Measurements from ENCODE around the gene IARS1. TPM values are rescaled to one million over a fixed set of nuclear protein-coding genes. Genes with fewer than 3 reads are reported as not detected.

IARS1 gene
- total and polyA plus RNA-seq, 2 of the 13 experiments (the other 11 are each of a cell fraction or from before 2014, with no cell fraction given): 55.9 to 185 TPM

DNA sequence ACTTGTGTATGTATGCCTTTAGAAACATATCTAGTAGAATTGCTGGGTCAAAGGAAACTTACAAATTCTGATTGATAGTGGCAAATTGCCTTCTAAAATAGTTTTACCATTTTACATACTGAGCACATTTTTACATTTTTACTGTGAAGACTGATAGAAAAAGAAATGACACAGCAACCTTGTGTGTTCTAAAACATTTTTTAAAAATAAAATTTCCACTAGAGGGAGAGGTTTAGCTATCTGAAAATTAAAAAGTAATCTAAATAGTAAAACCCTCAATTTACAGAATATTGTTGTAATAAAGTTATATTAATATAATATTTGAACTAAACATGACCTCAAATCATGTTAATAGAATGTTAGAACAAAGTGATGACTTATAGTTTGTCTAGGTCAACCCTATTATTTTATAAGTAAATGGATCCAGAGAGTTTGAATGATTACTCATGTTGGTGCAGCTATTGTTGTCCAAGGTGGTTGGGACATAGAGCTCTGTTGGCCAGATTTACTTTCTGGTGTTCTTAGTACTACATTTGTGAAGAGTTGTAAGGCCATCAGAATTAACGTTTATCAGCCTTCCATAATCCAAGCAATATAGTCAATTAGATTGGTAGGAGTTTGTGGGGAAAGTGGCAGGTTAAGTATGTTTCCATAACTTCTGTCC is 49.5 kb upstream of the IARS1 start:
- Histone ChIP-seq H3K9ac (ENCODE audit: insufficient read depth, low read depth, low read length) (no peak overlapping the region), H3K27me3 (ENCODE audit: control insufficient read depth in 1 of 2, insufficient read depth in 2 of 2, low read length in 2 of 2) (no peaks in the 10 kb centered on the region), H3K79me2 (ENCODE audit: insufficient read depth, low read length) (no peaks in the 10 kb centered on the region), H3K4me1 (ENCODE audit: insufficient read depth, low read length) (no peaks in the 10 kb centered on the region), H2AFZ (ENCODE audit: low read length) (no peak overlapping the region), H3K27ac (ENCODE audit: extremely low read length, insufficient read depth, low read length) (no peak overlapping the region), H3K4me3 (replicated peaks in 1 of 3; ENCODE audit: insufficient read depth in 1 of 3, low read depth in 2 of 3, low read length in 3 of 3) (no peak overlapping the region), H4K20me1 (ENCODE audit: insufficient read depth, low read length) (no peaks in the 10 kb centered on the region), H3K9me3 (ENCODE audit: low read length) (no peaks in the 10 kb centered on the region), H3K4me2 (ENCODE audit: low read depth, low read length) (no peak overlapping the region), H3K36me3 (replicated peaks in 1 of 2; ENCODE audit: control insufficient read depth in 1 of 2, insufficient read depth in 2 of 2, low read length in 2 of 2) (peaks cover 0 to 2% of the 10 kb centered on the region in 2 experiments; a peak in 3 of 5 replicates)
- ChIA-PET POLR2A (no interaction called here), CTCF (ENCODE audit: low intra/inter-chr PET ratio, low total read pairs) (no interaction called here)
- no peak for DNase-seq (ENCODE audit: low spot score)
- no peak for TF ChIP-seq RFXANK (CRISPR knock-in tag; IDR thresholded peaks at IDR 0.05)
- TF ChIP-seq ZNF678 (CRISPR knock-in tag; IDR thresholded peaks at IDR 0.05): no peak
- no peak for TF ChIP-seq FIP1L1 (IDR thresholded peaks at IDR 0.05; ENCODE audit: borderline replicate concordance, insufficient read depth, low read depth, low read length)
- TF ChIP-seq NONO (IDR thresholded peaks at IDR 0.05): no peak
- TF ChIP-seq NONO (CRISPR knock-in tag; conservative IDR thresholded peaks at IDR 0.05): no peak
- TF ChIP-seq ZNF703 (CRISPR knock-in tag; IDR thresholded peaks at IDR 0.05; ENCODE audit: borderline replicate concordance): no peak
- TF ChIP-seq, protein P1, sequence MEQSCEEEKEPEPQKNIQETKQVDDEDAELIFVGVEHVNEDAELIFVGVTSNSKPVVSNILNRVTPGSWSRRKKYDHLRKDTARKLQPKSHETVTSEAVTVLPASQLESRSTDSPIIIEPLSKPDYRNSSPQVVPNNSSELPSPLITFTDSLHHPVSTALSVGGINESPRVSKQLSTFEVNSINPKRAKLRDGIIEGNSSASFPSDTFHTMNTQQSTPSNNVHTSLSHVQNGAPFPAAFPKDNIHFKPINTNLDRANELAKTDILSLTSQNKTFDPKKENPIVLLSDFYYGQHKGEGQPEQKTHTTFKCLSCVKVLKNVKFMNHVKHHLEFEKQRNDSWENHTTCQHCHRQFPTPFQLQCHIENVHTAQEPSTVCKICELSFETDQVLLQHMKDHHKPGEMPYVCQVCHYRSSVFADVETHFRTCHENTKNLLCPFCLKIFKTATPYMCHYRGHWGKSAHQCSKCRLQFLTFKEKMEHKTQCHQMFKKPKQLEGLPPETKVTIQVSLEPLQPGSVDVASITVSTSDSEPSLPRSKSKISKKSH (CRISPR knock-in tag; IDR thresholded peaks at IDR 0.05; ENCODE audit: borderline replicate concordance): no peak
- TF ChIP-seq ZNF331 (CRISPR knock-in tag; IDR thresholded peaks at IDR 0.05): no peak
- no peak for TF ChIP-seq MED13 (CRISPR knock-in tag; IDR thresholded peaks at IDR 0.05)
- no peak for TF ChIP-seq ZNF530 (CRISPR knock-in tag; IDR thresholded peaks at IDR 0.05; ENCODE audit: low read depth)
- no peak for TF ChIP-seq EZH2 (conservative IDR thresholded peaks at IDR 0.05; ENCODE audit: low read depth, low read length)
- TF ChIP-seq, protein P2, sequence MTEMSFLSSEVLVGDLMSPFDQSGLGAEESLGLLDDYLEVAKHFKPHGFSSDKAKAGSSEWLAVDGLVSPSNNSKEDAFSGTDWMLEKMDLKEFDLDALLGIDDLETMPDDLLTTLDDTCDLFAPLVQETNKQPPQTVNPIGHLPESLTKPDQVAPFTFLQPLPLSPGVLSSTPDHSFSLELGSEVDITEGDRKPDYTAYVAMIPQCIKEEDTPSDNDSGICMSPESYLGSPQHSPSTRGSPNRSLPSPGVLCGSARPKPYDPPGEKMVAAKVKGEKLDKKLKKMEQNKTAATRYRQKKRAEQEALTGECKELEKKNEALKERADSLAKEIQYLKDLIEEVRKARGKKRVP (CRISPR knock-in tag; IDR thresholded peaks at IDR 0.05): no peak
- TF ChIP-seq, protein P3, sequence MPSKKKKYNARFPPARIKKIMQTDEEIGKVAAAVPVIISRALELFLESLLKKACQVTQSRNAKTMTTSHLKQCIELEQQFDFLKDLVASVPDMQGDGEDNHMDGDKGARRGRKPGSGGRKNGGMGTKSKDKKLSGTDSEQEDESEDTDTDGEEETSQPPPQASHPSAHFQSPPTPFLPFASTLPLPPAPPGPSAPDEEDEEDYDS (CRISPR knock-in tag; IDR thresholded peaks at IDR 0.05): no peak
- BruUV-seq (replicated peaks): no TSS peak
- in situ Hi-C loops (cut with HindIII; ENCODE audit: extremely low pct_ligation_motif_present, low pct_unique_long_range_greater_than_20kb): no loop called here
- intact Hi-C loops (cut with micrococcal nuclease; ENCODE audit: unreplicated experiment): loop anchor here (10.0 kb wide), 1 partner anchor 298 kb away; no protein-coding TSS in a partner anchor
- no peak for ATAC-seq
- no peak for FAIRE-seq
- WGBS (ENCODE audit: low lambda C conversion rate): 100% methylated on average over 1 of the region's 1 CpG
